HepG2 (cell line): ENCODE data around the gene NOX3. TPM values are rescaled to one million over a fixed set of nuclear protein-coding genes. Genes with fewer than 3 reads are reported as not detected.
A peak's percentile ranks its signal among the peaks of the same experiment; 100 is the strongest.

Experiments used
- ATAC-seq: fragments of 200-7000 bp; cut with Tn5 transposase; 3 replicates; pipeline ENCODE4 v1.9.1; 2020; ENCODE audit warnings: mild to moderate bottlenecking, moderate library complexity
- BruUV-seq: library from RNA; stranded (reverse); fragments of 400-500 nt; replicated peaks from 2 replicates; lab custom pipeline; 2021; lab: Mats Ljungman, UMichigan
- CTCF ChIA-PET: fragments of 300-600 bp; formaldehyde crosslinking; extraction: SDS; loops from one replicate; lab custom pipeline; 2021; ENCODE audit warnings: low total read pairs, inconsistent platforms, low intra/inter-chr PET ratio; lab: Yijun Ruan, JAX
- POLR2A ChIA-PET: fragments of 350-600 bp; sonication (Branson Sonifier 250); formaldehyde crosslinking; loops from one replicate; lab custom pipeline; 2020; ENCODE audit warnings: antibody characterized with exemption, inconsistent platforms; lab: Yijun Ruan, JAX
- DNase-seq: peaks from one replicate; pipeline ENCODE4 v3.0.0-alpha.2; 2015; ENCODE audit warnings: low spot score
- FAIRE-seq: peaks from 3 replicates; lab custom pipeline; 2011; peaks lifted over from hg19 to GRCh38; lab: Jason Lieb, UNC
- H2AFZ ChIP-seq: one replicate; pipeline ENCODE4 v1.6.1; 2011; ENCODE audit warnings: low read length, inconsistent platforms
- H3K27ac ChIP-seq: fragments of 300-600 bp; 3 replicates; pipeline ENCODE4 v1.8.0; 2011; ENCODE audit warnings: mixed run types, mild to moderate bottlenecking, mixed read lengths, low read length, inconsistent platforms; ENCODE audit not compliant: insufficient read depth; ENCODE audit errors: extremely low read length
- H3K27me3 ChIP-seq, 2 experiments: fragments of 200-600 bp in 1 of 2; 2 replicates in 1 of 2; 3 replicates in 1 of 2; pipeline versions ENCODE4 v1.6.0 to v1.8.0; 2011; ENCODE audit warnings: low read length in 2 of 2, mild to moderate bottlenecking in 2 of 2, moderate library complexity in 2 of 2, inconsistent platforms in 1 of 2; ENCODE audit not compliant: insufficient read depth in 2 of 2, control insufficient read depth in 1 of 2
- H3K36me3 ChIP-seq, 2 experiments: fragments of 200-600 bp in 1 of 2; replicated peaks in 1 of 2; 2 replicates in 1 of 2; 3 replicates in 1 of 2; pipeline versions ENCODE4 v1.5.1 to v1.8.0; 2011; ENCODE audit warnings: low read length in 2 of 2, inconsistent platforms in 1 of 2; ENCODE audit not compliant: insufficient read depth in 2 of 2, control insufficient read depth in 1 of 2
- H3K4me1 ChIP-seq: 2 replicates; pipeline ENCODE4 v1.5.1; 2012; ENCODE audit warnings: low read length, inconsistent platforms; ENCODE audit not compliant: insufficient read depth
- H3K4me2 ChIP-seq: 2 replicates; pipeline ENCODE4 v1.6.0; 2011; ENCODE audit warnings: low read depth, low read length, inconsistent platforms
- H3K4me3 ChIP-seq, 3 experiments: fragments of 200-600 bp in 1 of 3; sonication (generic), shearing (Covaris generic) in 1 of 3; replicated peaks in 1 of 3; 2 replicates each; pipeline ENCODE4 v1.5.1; 2011 to 2016; ENCODE audit warnings: low read length in 3 of 3, inconsistent platforms in 2 of 3, low read depth in 2 of 3, mild to moderate bottlenecking in 2 of 3, control low read depth in 1 of 3, mixed read lengths in 1 of 3; ENCODE audit not compliant: insufficient read depth in 1 of 3
- H3K79me2 ChIP-seq: one replicate; pipeline ENCODE4 v1.6.1; 2011; ENCODE audit warnings: low read length, inconsistent platforms; ENCODE audit not compliant: insufficient read depth
- H3K9ac ChIP-seq: 2 replicates; pipeline ENCODE4 v1.6.0; 2011; ENCODE audit warnings: mild to moderate bottlenecking, low read depth, low read length, inconsistent platforms; ENCODE audit not compliant: insufficient read depth
- H3K9me3 ChIP-seq: 2 replicates; pipeline ENCODE4 v1.5.1; 2012; ENCODE audit warnings: mild to moderate bottlenecking, low read length
- H4K20me1 ChIP-seq: 2 replicates; pipeline ENCODE4 v1.6.0; 2011; ENCODE audit warnings: inconsistent platforms, mild to moderate bottlenecking, low read length, moderate library complexity; ENCODE audit not compliant: insufficient read depth
- AGO1 ChIP-seq: fragments of 200-400 bp; formaldehyde crosslinking; IDR thresholded peaks from 2 replicates; pipeline ENCODE4 v1.6.1; 2017; ENCODE audit warnings: mild to moderate bottlenecking, low read depth, low read length, moderate library complexity; ENCODE audit not compliant: poor library complexity, severe bottlenecking
- ARHGAP35 ChIP-seq: sonication (generic); formaldehyde crosslinking; IDR thresholded peaks from 2 replicates; pipeline ENCODE4 v1.9.0; 2022; ENCODE audit warnings: mild to moderate bottlenecking, inconsistent platforms, moderate library complexity, missing genetic modification reagents, borderline replicate concordance
- FOXJ3 ChIP-seq: sonication (generic); formaldehyde crosslinking; IDR thresholded peaks from 2 replicates; pipeline ENCODE4 v1.4.0; 2020; ENCODE audit warnings: missing genetic modification reagents, mild to moderate bottlenecking, borderline replicate concordance
- HES4 ChIP-seq: sonication (generic); formaldehyde crosslinking; IDR thresholded peaks from 2 replicates; pipeline ENCODE4 v1.9.0; 2021; ENCODE audit warnings: mild to moderate bottlenecking, missing genetic modification reagents, borderline replicate concordance
- HMG20A ChIP-seq: IDR thresholded peaks from 2 replicates; pipeline ENCODE4 v1.6.1; 2016; ENCODE audit warnings: borderline replicate concordance
- JUNB ChIP-seq: sonication (generic); formaldehyde crosslinking; IDR thresholded peaks from 2 replicates; pipeline ENCODE4 v1.8.0; 2022; ENCODE audit warnings: missing genetic modification reagents, mild to moderate bottlenecking, borderline replicate concordance
- MBNL3 ChIP-seq: fragments of 250-450 bp; sonication (Bioruptor Pico); conservative IDR thresholded peaks from 2 replicates; pipeline ENCODE4 v1.8.0; 2022; ENCODE audit warnings: mild to moderate bottlenecking, inconsistent platforms
- SP4 ChIP-seq: sonication (generic); formaldehyde crosslinking; IDR thresholded peaks from 2 replicates; pipeline ENCODE4 v1.8.1; 2023; ENCODE audit warnings: mild to moderate bottlenecking, missing genetic modification reagents
- ZBTB8A ChIP-seq: sonication (generic); formaldehyde crosslinking; IDR thresholded peaks from 2 replicates; pipeline ENCODE4 v1.4.0; 2020; ENCODE audit warnings: mild to moderate bottlenecking, low read depth, missing genetic modification reagents, borderline replicate concordance
- ZIK1 ChIP-seq: sonication (generic); formaldehyde crosslinking; IDR thresholded peaks from 2 replicates; pipeline ENCODE4 v1.5.0; 2020; ENCODE audit warnings: mild to moderate bottlenecking, low read depth, missing genetic modification reagents, borderline replicate concordance
- ZNF567 ChIP-seq: sonication (generic); formaldehyde crosslinking; IDR thresholded peaks from 2 replicates; pipeline ENCODE4 v1.8.1; 2023; ENCODE audit warnings: mild to moderate bottlenecking, missing genetic modification reagents, borderline replicate concordance
- WGBS: methylation state at CpG from one replicate; pipeline ENCODE4 v1.1.6; 2017; ENCODE audit warnings: low lambda C conversion rate; 5-methylcytosine and 5-hydroxymethylcytosine counted together
- in situ Hi-C: cut with HindIII; loops from 2 replicates; pipeline ENCODE4 v1.10.0; 2017; ENCODE audit warnings: low pct_unique_long_range_greater_than_20kb; ENCODE audit not compliant: extremely low pct_ligation_motif_present
- intact Hi-C: fragments of 100-400 bp; cut with micrococcal nuclease; formaldehyde crosslinking; loops from one replicate; pipeline ENCODE4 v1.10.0; 2022; ENCODE audit not compliant: unreplicated experiment
- polyA plus RNA-seq, 8 experiments: library from polyadenylated mRNA; depleted of rRNA in 3 of 8; stranded (reverse) in 7 of 8; unstranded in 1 of 8; fragments of >200 nt; fragmentation: Illumina TruSeq in 4 of 8; extraction: Trizol in 4 of 8; gene quantifications; 2 replicates each; pipeline versions ENCODE4 v1.2.1 to v1.2.3, GENCODE V29; 2011 to 2016; ENCODE audit warnings: low read depth in 4 of 8, missing spikeins in 1 of 8, mixed read lengths in 1 of 8; ENCODE audit not compliant: insufficient read depth in 1 of 8
- total RNA-seq, 5 experiments: library from RNA; depleted of rRNA; stranded (reverse); fragments of >200 nt; fragmentation: Illumina TruSeq; extraction: Trizol; gene quantifications; 2 replicates each; pipeline ENCODE4 v1.2.3, GENCODE V29; 2016; ENCODE audit warnings: low read depth in 1 of 5
- TF ChIP-seq, protein P1 (sequence below): IDR thresholded peaks from 2 replicates; pipeline ENCODE4 v1.6.1; 2012; ENCODE audit warnings: low read depth, low read length, improper control_type of control experiment
- TF ChIP-seq, protein P2 (sequence below): sonication (generic); formaldehyde crosslinking; IDR thresholded peaks from 2 replicates; pipeline ENCODE4 v1.5.1; 2020; ENCODE audit warnings: mild to moderate bottlenecking, missing genetic modification reagents, moderate library complexity
- TF ChIP-seq, protein P3 (sequence below): sonication (generic); formaldehyde crosslinking; IDR thresholded peaks from 2 replicates; pipeline ENCODE4 v1.4.0; 2020; ENCODE audit warnings: missing genetic modification reagents, low read depth, mild to moderate bottlenecking, borderline replicate concordance

The NOX3 gene
- total and polyA plus RNA-seq, 2 of the 13 experiments (the other 11 are each of a cell fraction or from before 2014, with no cell fraction given) = 0.09 to 0.18 TPM

- Histone ChIP-seq H3K4me3 (no peak overlapping the region), H3K9me3 (no peaks in the 10 kb centered on the region), H4K20me1 (no peaks in the 10 kb centered on the region), H3K27ac (peak overlapping the region; percentile 7), H3K27me3 (no peaks in the 10 kb centered on the region), H3K9ac (no peak overlapping the region), H3K4me2 (no peak overlapping the region), H3K79me2 (no peaks in the 10 kb centered on the region), H3K36me3 (no peaks in the 10 kb centered on the region), H2AFZ (peak overlapping the region; percentile 55), H3K4me1 (peaks cover 62% of the 10 kb centered on the region)
- ATAC-seq = no peak; the same call in 1 of the 3 replicates
- no peak for FAIRE-seq
- in situ Hi-C loops = loop anchor here (5.0 kb wide), 1 partner anchor 38 kb away; no protein-coding TSS in a partner anchor
- POLR2A ChIA-PET = interaction anchor here (1.5 to 1.7 kb wide), 2 partner anchors 51 to 121 kb away, joined by 3 to 4 read pairs; no protein-coding TSS in a partner anchor
- CTCF ChIA-PET = no interaction called here
- intact Hi-C loops = no loop called here
- 96% methylated on average over 14 of the region's 14 CpGs for WGBS
- no TSS peak for BruUV-seq
- TF ChIP-seq MBNL3 (CRISPR knock-in tag) = no peak
- TF ChIP-seq HES4 (CRISPR knock-in tag) = no peak
- TF ChIP-seq FOXJ3 = no peak
- TF ChIP-seq, protein P1, sequence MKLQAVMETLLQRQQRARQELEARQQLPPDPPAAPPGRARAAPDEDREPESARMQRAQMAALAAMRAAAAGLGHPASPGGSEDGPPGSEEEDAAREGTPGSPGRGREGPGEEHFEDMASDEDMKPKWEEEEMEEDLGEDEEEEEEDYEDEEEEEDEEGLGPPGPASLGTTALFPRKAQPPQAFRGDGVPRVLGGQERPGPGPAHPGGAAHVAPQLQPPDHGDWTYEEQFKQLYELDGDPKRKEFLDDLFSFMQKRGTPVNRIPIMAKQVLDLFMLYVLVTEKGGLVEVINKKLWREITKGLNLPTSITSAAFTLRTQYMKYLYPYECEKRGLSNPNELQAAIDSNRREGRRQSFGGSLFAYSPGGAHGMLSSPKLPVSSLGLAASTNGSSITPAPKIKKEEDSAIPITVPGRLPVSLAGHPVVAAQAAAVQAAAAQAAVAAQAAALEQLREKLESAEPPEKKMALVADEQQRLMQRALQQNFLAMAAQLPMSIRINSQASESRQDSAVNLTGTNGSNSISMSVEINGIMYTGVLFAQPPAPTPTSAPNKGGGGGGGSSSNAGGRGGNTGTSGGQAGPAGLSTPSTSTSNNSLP = no peak
- TF ChIP-seq, protein P2, sequence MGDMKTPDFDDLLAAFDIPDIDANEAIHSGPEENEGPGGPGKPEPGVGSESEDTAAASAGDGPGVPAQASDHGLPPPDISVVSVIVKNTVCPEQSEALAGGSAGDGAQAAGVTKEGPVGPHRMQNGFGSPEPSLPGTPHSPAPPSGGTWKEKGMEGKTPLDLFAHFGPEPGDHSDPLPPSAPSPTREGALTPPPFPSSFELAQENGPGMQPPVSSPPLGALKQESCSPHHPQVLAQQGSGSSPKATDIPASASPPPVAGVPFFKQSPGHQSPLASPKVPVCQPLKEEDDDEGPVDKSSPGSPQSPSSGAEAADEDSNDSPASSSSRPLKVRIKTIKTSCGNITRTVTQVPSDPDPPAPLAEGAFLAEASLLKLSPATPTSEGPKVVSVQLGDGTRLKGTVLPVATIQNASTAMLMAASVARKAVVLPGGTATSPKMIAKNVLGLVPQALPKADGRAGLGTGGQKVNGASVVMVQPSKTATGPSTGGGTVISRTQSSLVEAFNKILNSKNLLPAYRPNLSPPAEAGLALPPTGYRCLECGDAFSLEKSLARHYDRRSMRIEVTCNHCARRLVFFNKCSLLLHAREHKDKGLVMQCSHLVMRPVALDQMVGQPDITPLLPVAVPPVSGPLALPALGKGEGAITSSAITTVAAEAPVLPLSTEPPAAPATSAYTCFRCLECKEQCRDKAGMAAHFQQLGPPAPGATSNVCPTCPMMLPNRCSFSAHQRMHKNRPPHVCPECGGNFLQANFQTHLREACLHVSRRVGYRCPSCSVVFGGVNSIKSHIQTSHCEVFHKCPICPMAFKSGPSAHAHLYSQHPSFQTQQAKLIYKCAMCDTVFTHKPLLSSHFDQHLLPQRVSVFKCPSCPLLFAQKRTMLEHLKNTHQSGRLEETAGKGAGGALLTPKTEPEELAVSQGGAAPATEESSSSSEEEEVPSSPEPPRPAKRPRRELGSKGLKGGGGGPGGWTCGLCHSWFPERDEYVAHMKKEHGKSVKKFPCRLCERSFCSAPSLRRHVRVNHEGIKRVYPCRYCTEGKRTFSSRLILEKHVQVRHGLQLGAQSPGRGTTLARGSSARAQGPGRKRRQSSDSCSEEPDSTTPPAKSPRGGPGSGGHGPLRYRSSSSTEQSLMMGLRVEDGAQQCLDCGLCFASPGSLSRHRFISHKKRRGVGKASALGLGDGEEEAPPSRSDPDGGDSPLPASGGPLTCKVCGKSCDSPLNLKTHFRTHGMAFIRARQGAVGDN (CRISPR knock-in tag) = peak; percentile 28; the same call in 1 of the 2 replicates
- no peak for TF ChIP-seq ZNF567
- 0 out of 2 replicates have a peak, but pooled peaks have one; percentile 27 for TF ChIP-seq JUNB (CRISPR knock-in tag)
- no peak for TF ChIP-seq ZIK1 (CRISPR knock-in tag)
- TF ChIP-seq HMG20A (CRISPR knock-in tag) = no peak
- TF ChIP-seq, protein P3, sequence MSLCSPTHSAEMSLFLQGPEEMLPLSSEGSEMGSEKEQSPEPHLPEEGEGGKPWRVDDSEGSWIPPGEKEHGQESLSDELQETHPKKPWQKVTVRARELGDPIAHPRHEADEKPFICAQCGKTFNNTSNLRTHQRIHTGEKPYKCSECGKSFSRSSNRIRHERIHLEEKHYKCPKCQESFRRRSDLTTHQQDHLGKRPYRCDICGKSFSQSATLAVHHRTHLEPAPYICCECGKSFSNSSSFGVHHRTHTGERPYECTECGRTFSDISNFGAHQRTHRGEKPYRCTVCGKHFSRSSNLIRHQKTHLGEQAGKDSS (CRISPR knock-in tag) = no peak
- no peak for TF ChIP-seq SP4 (CRISPR knock-in tag)
- TF ChIP-seq AGO1 = no peak
- no peak for TF ChIP-seq ZBTB8A
- no peak for TF ChIP-seq ARHGAP35 (CRISPR knock-in tag)
- DNase-seq = no peak
These were observed 6.0 kb downstream of the NOX3 start for GRCh38 chr6:155449450-155450239.
